Measurements from ENCODE around the gene CFAP299. TPM values are rescaled to one million over a fixed set of nuclear protein-coding genes. Genes with fewer than 3 reads are reported as not detected.

CFAP299 gene
- total and polyA plus RNA-seq, 4 donors, result 2.8 to 30.2 (median 6.6) TPM

DNA sequence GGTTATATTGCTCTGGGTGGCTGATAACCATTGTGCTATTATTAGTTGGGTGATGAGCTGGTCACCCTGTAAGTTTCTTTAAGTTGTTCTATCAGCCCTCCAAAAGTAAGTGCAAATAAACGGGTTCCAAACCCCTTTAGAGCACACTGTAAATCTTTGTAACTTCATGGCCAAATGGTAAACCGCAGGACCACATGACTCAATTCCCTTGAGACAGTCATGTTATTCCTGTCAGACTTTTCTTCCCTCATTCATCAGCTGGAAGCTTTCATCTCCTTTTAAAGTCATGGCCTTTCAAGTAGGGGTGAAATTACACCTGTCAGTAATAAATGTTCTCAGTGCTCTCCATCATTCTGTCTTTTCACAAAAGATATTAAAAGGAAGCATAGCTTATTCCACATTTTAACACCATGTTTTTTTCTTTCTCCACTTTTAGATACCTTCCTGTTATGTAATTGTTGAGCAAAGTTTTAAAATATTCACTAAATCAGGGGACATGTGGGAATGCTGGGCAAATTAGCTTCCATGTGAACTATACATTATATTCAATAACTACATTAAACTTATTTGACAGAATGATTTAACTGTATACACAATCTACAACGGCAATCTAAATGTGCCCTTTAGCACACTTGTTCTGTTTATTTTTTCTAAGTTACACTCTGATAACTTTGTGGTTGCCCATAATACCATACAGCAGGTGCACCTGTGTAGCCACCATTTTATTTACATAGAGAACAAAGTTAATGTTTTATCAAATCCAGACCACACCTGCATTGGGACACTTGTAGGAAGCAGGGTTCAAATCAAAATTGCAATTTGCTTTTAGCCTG, 275.5 kb downstream of the CFAP299 start:
- TF ChIP-seq, protein P1, sequence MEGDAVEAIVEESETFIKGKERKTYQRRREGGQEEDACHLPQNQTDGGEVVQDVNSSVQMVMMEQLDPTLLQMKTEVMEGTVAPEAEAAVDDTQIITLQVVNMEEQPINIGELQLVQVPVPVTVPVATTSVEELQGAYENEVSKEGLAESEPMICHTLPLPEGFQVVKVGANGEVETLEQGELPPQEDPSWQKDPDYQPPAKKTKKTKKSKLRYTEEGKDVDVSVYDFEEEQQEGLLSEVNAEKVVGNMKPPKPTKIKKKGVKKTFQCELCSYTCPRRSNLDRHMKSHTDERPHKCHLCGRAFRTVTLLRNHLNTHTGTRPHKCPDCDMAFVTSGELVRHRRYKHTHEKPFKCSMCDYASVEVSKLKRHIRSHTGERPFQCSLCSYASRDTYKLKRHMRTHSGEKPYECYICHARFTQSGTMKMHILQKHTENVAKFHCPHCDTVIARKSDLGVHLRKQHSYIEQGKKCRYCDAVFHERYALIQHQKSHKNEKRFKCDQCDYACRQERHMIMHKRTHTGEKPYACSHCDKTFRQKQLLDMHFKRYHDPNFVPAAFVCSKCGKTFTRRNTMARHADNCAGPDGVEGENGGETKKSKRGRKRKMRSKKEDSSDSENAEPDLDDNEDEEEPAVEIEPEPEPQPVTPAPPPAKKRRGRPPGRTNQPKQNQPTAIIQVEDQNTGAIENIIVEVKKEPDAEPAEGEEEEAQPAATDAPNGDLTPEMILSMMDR (IDR thresholded peaks at IDR 0.05; ENCODE audit: control extremely low read depth, extremely low read depth), result no peak
- 19 to 26% methylated on average over 3 of the region's 3 CpGs for WGBS, 2 donors
- peaks cover 0 to 3% (median 0%) of the 10 kb centered on the region in 4 donors for H3K9me3 ChIP-seq (ENCODE audit: control insufficient read depth in 4 of 4, insufficient read depth in 3 of 4, low read length in 3 of 4)
- DNase-seq (peak in 2 of 3 donors; percentile 49 to 74), ATAC-seq (ENCODE audit: insufficient read depth, low FRiP score) (no peak)
- H3K27me3 ChIP-seq (ENCODE audit: control insufficient read depth in 3 of 3, insufficient read depth in 3 of 3, low read length in 2 of 3), result no peaks in the 10 kb centered on the region
- H3K4me1 ChIP-seq (ENCODE audit: control insufficient read depth in 5 of 5, insufficient read depth in 5 of 5, low read length in 5 of 5), result peaks cover 0 to 1% (median 0%) of the 10 kb centered on the region in 5 donors
- no peak overlapping the region for H3K9ac ChIP-seq (ENCODE audit: insufficient read depth in 1 of 2, low read length in 2 of 2)
- no peak overlapping the region for H3K27ac ChIP-seq (ENCODE audit: low read depth in 1 of 2, low read length in 1 of 2)
- H3K36me3 ChIP-seq (ENCODE audit: control insufficient read depth in 4 of 4, insufficient read depth in 4 of 4, low read length in 4 of 4), result no peaks in the 10 kb centered on the region
- no peak overlapping the region for H3K4me3 ChIP-seq

DNA sequence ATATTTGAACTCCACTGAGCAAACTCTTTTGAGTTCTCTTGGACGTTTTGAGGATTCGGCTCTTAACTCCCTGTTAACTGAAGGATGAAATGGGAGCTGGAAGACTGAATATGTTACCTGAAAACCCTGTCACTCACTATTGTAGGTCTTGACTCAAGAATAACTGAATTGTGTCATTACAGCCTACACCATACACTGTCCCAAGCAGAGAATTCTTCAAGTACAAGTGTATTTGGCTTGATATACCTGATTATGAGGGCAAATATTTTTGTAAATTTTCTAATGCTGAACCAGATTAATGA, 276.1 kb downstream of the CFAP299 start:
- TF ChIP-seq, protein P1 (IDR thresholded peaks at IDR 0.05; ENCODE audit: control extremely low read depth, extremely low read depth), result no peak

DNA sequence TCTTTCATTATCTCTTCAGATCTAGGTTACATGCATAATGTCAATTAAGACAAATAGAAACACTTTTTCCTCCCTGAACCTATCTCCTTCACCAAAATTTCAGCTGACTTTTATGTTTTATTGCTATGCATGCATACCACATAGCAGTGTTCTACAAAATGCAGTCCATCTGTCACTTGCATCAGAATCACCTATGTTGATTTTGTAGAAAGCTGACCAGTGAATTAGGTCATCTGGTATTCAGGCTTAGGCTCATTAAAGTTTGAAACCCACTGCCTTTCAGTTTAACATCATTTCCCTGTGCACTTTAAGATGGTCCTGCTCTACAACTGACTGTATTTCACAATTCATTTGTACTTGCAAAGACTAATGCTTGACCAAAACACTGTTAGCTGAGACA, 277.9 kb downstream of the CFAP299 start:
- no peaks in the 10 kb centered on the region for H3K36me3 ChIP-seq (ENCODE audit: control insufficient read depth in 4 of 4, insufficient read depth in 4 of 4, low read length in 4 of 4)
- H3K4me3 ChIP-seq, result no peak overlapping the region
- DNase-seq, result no peak
- TF ChIP-seq, protein P1 (IDR thresholded peaks at IDR 0.05; ENCODE audit: control extremely low read depth, extremely low read depth), result no peak
- H3K9ac ChIP-seq (ENCODE audit: insufficient read depth in 1 of 2, low read length in 2 of 2), result no peak overlapping the region
- ATAC-seq (ENCODE audit: insufficient read depth, low FRiP score), result no peak
- H3K9me3 ChIP-seq (ENCODE audit: control insufficient read depth in 4 of 4, insufficient read depth in 3 of 4, low read length in 3 of 4), result no peaks in the 10 kb centered on the region
- peaks cover 0 to 1% (median 0%) of the 10 kb centered on the region in 5 donors for H3K4me1 ChIP-seq (ENCODE audit: control insufficient read depth in 5 of 5, insufficient read depth in 5 of 5, low read length in 5 of 5)
- H3K27ac ChIP-seq (ENCODE audit: low read depth in 1 of 2, low read length in 1 of 2), result no peak overlapping the region
- H3K27me3 ChIP-seq (ENCODE audit: control insufficient read depth in 3 of 3, insufficient read depth in 3 of 3, low read length in 2 of 3), result no peaks in the 10 kb centered on the region

More for the DNA sequence above, 276.1 kb downstream of the CFAP299 start:
- peaks cover 0 to 3% (median 0%) of the 10 kb centered on the region in 4 donors for H3K9me3 ChIP-seq (ENCODE audit: control insufficient read depth in 4 of 4, insufficient read depth in 3 of 4, low read length in 3 of 4)
- H3K27me3 ChIP-seq (ENCODE audit: control insufficient read depth in 3 of 3, insufficient read depth in 3 of 3, low read length in 2 of 3), result no peaks in the 10 kb centered on the region
- H3K4me3 ChIP-seq, result no peak overlapping the region
- no peaks in the 10 kb centered on the region for H3K36me3 ChIP-seq (ENCODE audit: control insufficient read depth in 4 of 4, insufficient read depth in 4 of 4, low read length in 4 of 4)
- no peak overlapping the region for H3K27ac ChIP-seq (ENCODE audit: low read depth in 1 of 2, low read length in 1 of 2)
- no peak for ATAC-seq (ENCODE audit: insufficient read depth, low FRiP score)
- no peak for DNase-seq
- H3K4me1 ChIP-seq (ENCODE audit: control insufficient read depth in 5 of 5, insufficient read depth in 5 of 5, low read length in 5 of 5), result peaks cover 0 to 1% (median 0%) of the 10 kb centered on the region in 5 donors
- WGBS, 2 donors, result 51 to 72% methylated on average over 2 of the region's 2 CpGs
- H3K9ac ChIP-seq (ENCODE audit: insufficient read depth in 1 of 2, low read length in 2 of 2), result no peak overlapping the region

Data from lung (tissue), 12 donors.